Amniotic epithelial cell (primary cell): Measurements from ENCODE around the gene BACE2.

Source experiments
- DNase-seq: peaks from one replicate; pipeline ENCODE4 v3.0.0-alpha.2; 2010; ENCODE audit warnings: low read depth

BACE2 gene

DNA sequence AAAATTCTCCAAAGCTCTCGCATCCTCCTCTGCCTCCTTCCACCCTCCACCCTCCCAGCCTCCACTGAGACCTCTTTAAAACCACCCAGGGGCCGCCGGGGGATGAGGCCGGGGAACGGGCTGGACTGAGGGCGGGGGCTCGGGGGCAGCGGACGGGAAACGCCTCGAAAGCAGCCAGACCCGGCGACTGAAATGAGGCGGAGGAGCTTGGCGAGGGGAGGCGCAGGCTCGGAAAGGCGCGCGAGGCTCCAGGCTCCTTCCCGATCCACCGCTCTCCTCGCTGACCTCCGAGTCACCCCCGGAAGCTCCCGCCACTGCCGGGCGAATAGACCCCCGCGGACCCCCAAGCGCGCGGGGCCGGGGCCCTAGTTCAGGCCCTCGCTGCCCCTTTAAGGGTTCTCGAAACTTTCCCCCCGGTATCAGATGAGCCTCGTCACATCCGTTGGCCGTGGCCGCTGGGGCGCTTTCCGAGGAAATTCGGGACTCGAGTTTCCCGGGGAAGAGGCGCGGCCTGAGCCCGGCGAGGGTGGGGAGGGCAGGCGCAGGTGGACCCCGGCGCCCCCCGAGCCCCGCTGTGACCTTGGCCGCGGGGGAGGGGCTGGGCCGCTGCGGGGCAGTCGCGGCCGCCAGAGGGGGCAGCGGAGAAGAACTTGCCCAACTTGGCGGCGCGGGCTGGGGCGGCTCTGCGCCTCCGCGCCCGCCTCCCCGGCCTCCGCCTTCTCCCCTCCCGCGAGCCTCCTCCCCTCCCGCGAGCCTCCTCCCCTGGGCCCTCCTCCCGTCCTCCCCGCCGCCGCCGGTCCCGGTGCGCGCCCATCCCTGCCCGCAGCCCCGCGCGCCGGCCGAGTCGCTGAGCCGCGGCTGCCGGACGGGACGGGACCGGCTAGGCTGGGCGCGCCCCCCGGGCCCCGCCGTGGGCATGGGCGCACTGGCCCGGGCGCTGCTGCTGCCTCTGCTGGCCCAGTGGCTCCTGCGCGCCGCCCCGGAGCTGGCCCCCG lies at the start of gene BACE2:
BACE2 (plus strand) TSS at position 813 of the 995 bp plus-strand sequence; CDS start at position 917, 104 bp downstream.
- peak; percentile 6 for DNase-seq

GRCh38 chr21:41119901-41120300 lies 48.1 kb upstream of the BACE2 start:
- no peak for DNase-seq

DNA sequence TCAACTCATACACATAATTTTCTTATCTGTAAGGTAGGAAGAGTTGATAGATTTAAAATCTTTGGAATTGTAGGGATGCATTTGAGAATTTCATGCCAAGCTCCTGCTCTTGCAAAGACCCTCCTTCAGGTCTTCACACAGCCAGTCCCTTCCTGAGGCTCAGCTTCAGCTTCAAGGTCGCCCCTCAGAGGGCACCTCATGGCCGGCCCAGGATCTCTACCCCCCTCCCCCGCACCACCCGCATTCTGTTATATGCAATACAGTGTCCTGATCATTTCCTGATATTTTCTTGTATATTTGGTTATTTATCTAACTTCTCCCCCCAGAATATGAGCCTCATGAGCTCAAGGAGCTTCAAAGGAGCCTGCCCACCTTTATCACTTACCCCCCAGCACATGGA lies 47.0 kb upstream of the BACE2 start:
- no peak for DNase-seq

DNA sequence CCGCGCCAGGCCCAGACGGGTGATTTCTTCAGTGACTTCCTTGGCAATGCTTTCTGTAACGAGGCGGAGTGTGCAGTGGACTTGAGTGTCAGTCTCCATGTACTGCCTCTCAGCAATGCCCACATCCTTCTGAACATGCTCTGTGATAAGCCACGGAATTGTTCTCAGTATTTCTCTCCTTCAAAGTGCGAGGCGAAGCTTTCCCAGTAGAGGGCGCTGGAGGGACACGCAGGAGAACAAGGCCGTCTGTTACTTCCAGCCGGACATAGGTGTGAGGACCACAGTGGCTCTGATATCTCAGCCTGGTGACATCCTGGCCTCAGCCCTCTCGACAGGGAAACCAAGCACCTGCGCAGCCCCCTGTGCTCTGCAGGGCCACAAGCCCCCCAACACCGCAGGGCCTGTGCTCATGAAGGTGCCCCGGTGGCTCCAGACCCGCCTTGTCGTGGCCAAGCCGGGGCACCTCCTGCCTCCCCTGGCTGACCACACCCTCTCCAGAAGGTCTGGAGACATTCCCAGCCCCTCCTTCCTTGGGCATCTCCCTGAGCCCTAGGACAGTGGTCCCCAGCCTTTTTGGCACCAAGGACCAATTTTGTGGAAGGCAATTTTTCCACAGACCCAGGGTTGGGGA lies 46.1 kb upstream of the BACE2 start:
- no peak for DNase-seq

- no peak for DNase-seq
These were observed 43.2 kb upstream of the BACE2 start for GRCh38 chr21:41124641-41125201.

DNA sequence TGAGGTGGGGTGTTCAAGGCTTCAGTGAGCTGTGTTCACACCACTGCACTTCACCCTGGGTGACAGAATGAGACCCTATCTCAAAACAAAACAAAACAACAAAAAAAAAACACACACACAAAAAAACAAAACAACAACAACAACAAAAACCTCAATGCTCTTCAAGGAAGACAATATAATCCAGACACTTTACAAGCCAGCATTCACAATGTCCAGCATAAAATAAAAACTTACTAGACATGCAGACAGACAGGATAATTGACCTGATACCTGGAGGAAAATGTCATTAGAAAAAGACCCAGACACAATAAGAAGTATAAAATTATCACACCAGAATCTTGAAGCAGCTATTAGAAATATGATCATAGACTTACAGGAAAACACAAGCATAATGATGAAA lies 39.0 kb upstream of the BACE2 start:
- DNase-seq: no peak

- no peak for DNase-seq
These were observed 37.1 kb upstream of the BACE2 start for GRCh38 chr21:41130883-41131282.

DNA sequence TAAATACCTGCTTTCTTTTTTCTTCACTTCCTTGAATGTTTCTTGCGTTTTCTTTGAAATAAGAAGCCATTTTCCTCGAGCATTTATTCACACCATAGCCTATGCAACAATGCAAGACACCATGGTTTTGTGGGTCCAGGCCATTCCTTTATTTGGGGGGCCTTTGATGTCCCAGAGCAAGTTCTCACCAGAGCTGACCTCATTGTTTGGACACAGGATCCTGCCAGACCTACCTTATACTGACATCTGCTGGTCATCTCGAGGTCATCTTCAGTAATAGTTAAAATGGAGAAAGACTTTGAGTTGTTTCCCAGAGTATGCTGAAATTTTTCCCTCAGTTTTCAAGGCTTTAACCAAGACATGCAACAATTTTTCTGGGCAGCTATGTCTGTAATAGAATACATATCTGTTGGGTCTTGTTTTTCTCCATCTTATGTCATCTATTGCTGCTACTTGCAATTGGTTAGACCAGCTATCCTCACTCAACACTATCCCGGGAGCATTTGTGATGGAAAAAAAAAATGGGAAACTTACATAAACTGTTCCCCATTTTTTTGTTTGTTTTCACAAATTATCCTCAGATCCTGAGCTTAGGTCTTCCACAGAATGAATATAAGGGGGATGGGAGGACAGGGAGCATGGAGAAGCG lies 34.0 kb upstream of the BACE2 start:
- DNase-seq: peak; percentile 3

GRCh38 chr21:41135746-41136145 lies 32.2 kb upstream of the BACE2 start:
- no peak for DNase-seq

GRCh38 chr21:41136286-41136685 lies 31.7 kb upstream of the BACE2 start:
- DNase-seq: no peak

DNA sequence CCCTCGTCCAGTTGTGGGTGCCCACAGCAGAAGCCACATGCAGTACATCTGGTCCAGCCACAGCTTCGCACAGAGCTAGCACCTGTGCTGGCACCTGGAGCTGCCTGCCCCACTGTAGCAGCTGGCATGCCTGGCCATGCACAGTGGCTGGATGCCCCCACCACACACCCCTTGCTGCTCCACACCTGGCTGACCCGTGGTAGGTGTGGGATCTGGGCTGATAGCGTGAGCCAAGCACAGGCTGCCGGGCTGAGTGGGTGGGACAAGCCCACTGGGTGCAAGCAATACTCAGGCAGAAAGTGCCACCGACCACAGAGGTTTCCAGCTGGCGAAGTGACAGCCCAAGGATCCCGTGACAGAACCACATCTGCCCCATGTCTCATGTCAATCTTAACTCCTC lies 30.6 kb upstream of the BACE2 start:
- no peak for DNase-seq

GRCh38 chr21:41137889-41138288 lies 30.1 kb upstream of the BACE2 start:
- no peak for DNase-seq

GRCh38 chr21:41138711-41139110 lies 29.2 kb upstream of the BACE2 start:
- no peak for DNase-seq

- DNase-seq: no peak
These were observed 28.7 kb upstream of the BACE2 start for GRCh38 chr21:41139275-41139674.

GRCh38 chr21:41139951-41140350 lies 28.0 kb upstream of the BACE2 start:
- no peak for DNase-seq

DNA sequence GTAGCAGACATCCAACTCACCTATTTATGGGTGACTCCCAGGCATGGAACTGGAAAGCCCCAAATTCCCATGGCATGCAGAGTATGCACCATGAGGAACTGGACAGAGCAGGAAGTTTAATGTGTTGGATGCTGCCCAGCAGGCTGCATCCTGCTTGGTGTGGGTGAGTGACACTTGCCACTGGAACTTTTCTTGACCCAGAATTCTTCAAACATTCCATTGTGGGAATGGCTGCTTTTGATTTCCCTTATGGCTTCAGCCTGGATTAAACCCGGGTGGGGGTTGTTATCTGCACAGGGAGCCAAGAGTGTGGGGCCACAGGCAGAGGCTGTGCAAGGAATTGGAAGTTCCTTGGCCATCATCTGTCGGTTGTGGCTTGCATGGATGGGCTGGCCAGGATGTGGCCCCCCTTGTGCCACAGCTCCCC lies 26.9 kb upstream of the BACE2 start:
- no peak for DNase-seq

DNA sequence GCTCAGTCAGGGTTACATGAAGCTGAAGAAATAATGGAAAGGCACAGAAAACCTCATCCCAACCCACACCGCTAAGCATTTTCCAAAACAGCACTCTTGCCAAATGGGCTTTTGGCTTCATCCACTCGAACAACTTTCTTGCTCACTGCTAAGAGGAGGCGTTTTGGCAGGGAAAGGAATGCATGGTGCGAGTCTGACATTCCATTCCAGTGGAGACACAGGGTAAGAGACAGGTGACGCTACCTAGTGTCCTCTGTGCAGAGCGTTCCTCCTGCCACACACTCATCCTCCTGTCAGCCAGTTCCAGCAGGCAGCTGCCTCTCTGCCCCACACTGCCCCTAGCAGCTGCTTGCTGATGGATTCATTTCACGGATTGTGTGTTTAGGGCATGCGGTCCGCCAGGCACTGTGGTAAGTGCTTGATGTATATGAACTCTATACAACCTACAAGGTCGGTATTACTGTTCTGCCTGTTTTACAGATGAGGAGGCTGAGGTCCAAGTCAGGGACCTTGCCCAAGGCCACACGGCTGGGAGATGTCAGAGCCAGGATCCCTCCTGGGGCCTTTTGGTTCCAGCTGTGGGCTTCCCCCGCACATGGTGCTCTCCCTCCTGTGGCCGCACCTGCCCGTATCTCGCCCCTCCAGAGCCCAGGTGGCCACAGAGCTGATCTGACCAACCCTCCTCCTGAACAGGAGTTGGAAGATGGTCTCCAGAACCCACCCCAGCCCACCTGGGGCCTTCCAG lies 25.7 kb upstream of the BACE2 start:
- no peak for DNase-seq

GRCh38 chr21:41143596-41144325 lies 24.2 kb upstream of the BACE2 start:
- DNase-seq: no peak

DNA sequence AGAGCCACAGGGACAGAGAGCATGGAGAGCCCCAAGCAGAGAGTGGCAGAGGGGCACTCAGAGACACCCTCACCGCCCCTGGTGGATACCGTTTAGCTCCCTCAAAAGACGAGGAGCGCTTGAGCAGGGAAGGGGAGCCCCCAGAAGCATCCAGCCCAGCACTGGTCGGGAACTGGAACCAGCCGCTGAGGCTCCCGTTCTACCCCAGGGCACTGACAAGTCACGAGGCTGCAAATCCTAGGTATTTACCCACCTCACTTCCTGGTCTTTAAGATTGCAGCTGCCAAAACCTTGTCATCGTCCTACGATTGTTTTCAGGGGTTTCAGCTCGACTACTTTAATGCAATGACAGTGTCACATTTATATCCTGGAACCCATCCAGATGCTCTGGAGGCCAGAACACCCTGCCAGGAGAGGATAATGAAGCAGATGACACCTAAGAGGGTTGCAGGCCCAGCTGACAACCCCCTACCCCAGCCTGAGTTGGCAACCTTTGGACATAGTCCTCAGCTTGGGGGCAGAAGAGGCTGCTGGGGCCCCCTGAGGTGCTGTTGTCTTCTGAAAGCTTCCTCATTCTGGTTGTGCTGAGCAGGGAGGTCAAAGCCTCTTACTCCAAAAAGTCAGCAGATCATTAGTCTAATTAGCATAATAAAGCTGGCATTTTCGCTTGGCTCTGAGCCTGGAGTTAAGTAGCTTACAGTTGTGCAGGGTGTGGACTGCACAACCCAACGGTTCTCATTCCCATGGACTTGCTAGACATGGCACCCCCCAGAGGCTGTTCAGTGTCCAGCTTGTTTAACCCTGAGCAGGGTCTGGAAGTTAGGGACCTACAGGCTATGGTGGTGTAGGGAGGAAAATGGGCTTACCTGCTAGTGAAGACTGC lies 20.6 kb upstream of the BACE2 start:
- DNase-seq: no peak

DNA sequence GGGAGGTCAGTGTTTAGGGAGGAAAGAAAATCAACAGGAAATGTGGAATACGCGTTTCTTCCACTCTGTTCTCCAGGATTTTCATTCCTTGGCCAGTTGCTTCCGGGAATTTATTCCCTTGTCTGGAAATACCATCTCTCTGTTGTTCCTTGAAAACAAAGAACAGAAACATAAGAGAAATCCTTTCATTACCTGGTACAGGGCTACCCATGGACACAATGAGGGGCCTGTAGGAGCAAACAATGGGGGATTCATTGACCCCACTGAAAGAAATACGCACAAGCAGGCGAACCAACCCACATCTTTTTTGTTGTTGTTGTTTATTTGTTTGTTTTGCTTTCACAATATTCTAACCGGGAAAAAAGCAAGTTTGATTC lies 20.0 kb upstream of the BACE2 start:
- no peak for DNase-seq
